DND-41 (cell line): ENCODE measurements around the gene KRTAP4-7.

ENCODE experiments used
- EZH2 ChIP-seq: IDR thresholded peaks from 3 replicates; pipeline ENCODE4 v1.6.1; 2012; ENCODE audit warnings: borderline replicate concordance, low read depth, mild to moderate bottlenecking, moderate library complexity, low read length, inconsistent platforms; ENCODE audit not compliant: severe bottlenecking
- TF ChIP-seq, protein P1 (sequence below): IDR thresholded peaks from 2 replicates; pipeline ENCODE4 v1.5.1; 2012; ENCODE audit warnings: borderline replicate concordance, low read length, moderate library complexity, mild to moderate bottlenecking; ENCODE audit not compliant: poor library complexity, severe bottlenecking; ENCODE audit errors: extremely low read depth

DNA sequence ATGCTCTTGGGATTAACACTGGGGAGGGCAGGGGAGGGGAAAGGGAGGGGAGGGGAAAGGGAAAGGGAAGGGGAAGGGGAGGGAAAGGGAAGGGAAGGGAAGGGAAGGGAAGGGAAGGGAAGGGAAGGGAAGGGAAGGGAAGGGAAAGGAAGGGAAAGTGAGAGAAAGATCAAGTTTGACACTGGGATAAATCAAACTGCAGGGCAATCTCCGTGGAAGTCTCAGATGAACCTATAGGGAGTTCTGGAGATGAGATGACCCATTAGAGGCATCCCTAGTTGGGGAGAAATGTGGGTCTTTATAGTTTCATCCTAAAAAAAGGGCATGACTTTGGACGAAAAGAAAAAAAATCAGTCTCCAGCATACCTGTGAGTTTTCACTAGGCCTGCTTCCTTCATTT lies 37.8 kb downstream of the KRTAP4-7 start:
- TF ChIP-seq EZH2, result no peak
- TF ChIP-seq, protein P1, sequence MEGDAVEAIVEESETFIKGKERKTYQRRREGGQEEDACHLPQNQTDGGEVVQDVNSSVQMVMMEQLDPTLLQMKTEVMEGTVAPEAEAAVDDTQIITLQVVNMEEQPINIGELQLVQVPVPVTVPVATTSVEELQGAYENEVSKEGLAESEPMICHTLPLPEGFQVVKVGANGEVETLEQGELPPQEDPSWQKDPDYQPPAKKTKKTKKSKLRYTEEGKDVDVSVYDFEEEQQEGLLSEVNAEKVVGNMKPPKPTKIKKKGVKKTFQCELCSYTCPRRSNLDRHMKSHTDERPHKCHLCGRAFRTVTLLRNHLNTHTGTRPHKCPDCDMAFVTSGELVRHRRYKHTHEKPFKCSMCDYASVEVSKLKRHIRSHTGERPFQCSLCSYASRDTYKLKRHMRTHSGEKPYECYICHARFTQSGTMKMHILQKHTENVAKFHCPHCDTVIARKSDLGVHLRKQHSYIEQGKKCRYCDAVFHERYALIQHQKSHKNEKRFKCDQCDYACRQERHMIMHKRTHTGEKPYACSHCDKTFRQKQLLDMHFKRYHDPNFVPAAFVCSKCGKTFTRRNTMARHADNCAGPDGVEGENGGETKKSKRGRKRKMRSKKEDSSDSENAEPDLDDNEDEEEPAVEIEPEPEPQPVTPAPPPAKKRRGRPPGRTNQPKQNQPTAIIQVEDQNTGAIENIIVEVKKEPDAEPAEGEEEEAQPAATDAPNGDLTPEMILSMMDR, result no peak
